ENCODE data around the gene SIX6. TPM values are rescaled to one million over a fixed set of nuclear protein-coding genes. Genes with fewer than 3 reads are reported as not detected.

Gene SIX6
- total and polyA plus RNA-seq, 2 of the 13 experiments (the other 11 are each of a cell fraction or from before 2014, with no cell fraction given) = not detected

DNA sequence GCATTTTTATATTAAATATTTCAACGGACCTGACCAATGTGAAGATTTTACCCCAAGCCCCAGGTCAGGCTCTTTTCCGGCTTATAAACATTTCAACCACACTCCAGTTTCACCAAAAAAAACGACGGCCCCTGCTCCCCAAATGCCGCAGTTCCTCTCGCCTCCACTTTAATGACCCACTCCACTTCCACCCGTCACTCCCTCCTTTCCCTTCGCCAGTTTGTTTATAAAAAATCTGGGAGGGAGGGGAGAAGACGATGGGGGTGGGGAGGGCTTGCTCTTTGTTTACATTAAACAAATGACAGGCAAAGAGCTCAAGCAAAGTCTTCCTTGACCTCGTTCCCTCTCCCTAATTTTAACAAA, 5.4 kb downstream of the SIX6 start:
- Histone ChIP-seq H3K27me3 (ENCODE audit: control insufficient read depth in 1 of 2, insufficient read depth in 2 of 2, low read length in 2 of 2) (peaks cover 0 to 44% of the 10 kb centered on the region in 2 experiments; a peak in 4 of 5 replicates), H3K4me1 (ENCODE audit: insufficient read depth, low read length) (no peaks in the 10 kb centered on the region), H3K4me2 (ENCODE audit: low read depth, low read length) (peak overlapping the region; percentile 78), H3K79me2 (ENCODE audit: insufficient read depth, low read length) (no peaks in the 10 kb centered on the region), H3K9me3 (ENCODE audit: low read length) (no peaks in the 10 kb centered on the region), H3K36me3 (replicated peaks in 1 of 2; ENCODE audit: control insufficient read depth in 1 of 2, insufficient read depth in 2 of 2, low read length in 2 of 2) (no peaks in the 10 kb centered on the region), H4K20me1 (ENCODE audit: insufficient read depth, low read length) (no peaks in the 10 kb centered on the region), H3K27ac (ENCODE audit: extremely low read length, insufficient read depth, low read length) (no peak overlapping the region), H3K9ac (ENCODE audit: insufficient read depth, low read depth, low read length) (no peak overlapping the region), H2AFZ (ENCODE audit: low read length) (no peak overlapping the region), H3K4me3 (replicated peaks in 1 of 3; ENCODE audit: insufficient read depth in 1 of 3, low read depth in 2 of 3, low read length in 3 of 3) (peak overlapping the region; percentile 51 to 74 (median 69))
- ATAC-seq (no peak), FAIRE-seq (no peak), DNase-seq (ENCODE audit: low spot score) (no peak)
- no TSS peak for BruUV-seq (replicated peaks)
- WGBS (ENCODE audit: low lambda C conversion rate) = 3% methylated on average over 10 of the region's 10 CpGs
- CTCF ChIA-PET (ENCODE audit: low intra/inter-chr PET ratio, low total read pairs) = interaction anchor here (1.3 kb wide), 1 partner anchor 164 kb away, joined by 4 read pairs; no protein-coding TSS in a partner anchor
- no peak for TF ChIP-seq ZNF549 (CRISPR knock-in tag; IDR thresholded peaks at IDR 0.05)
- TF ChIP-seq CBX2 (IDR thresholded peaks at IDR 0.05; ENCODE audit: low read depth, low read length) = 0 out of 2 replicates have a peak, but pooled peaks have one; percentile 9
- TF ChIP-seq CBX2 (CRISPR knock-in tag; IDR thresholded peaks at IDR 0.05; ENCODE audit: low read depth) = no peak
- TF ChIP-seq SPEN (CRISPR knock-in tag; IDR thresholded peaks at IDR 0.05; ENCODE audit: low read depth) = no peak
- TF ChIP-seq EED (CRISPR knock-in tag; IDR thresholded peaks at IDR 0.05) = no peak
- no peak for TF ChIP-seq ATM (IDR thresholded peaks at IDR 0.05; ENCODE audit: borderline replicate concordance)
- in situ Hi-C loops (cut with HindIII; ENCODE audit: extremely low pct_ligation_motif_present, low pct_unique_long_range_greater_than_20kb) = no loop called here
- POLR2A ChIA-PET = no interaction called here
- intact Hi-C loops (cut with micrococcal nuclease; ENCODE audit: unreplicated experiment) = no loop called here

DNA sequence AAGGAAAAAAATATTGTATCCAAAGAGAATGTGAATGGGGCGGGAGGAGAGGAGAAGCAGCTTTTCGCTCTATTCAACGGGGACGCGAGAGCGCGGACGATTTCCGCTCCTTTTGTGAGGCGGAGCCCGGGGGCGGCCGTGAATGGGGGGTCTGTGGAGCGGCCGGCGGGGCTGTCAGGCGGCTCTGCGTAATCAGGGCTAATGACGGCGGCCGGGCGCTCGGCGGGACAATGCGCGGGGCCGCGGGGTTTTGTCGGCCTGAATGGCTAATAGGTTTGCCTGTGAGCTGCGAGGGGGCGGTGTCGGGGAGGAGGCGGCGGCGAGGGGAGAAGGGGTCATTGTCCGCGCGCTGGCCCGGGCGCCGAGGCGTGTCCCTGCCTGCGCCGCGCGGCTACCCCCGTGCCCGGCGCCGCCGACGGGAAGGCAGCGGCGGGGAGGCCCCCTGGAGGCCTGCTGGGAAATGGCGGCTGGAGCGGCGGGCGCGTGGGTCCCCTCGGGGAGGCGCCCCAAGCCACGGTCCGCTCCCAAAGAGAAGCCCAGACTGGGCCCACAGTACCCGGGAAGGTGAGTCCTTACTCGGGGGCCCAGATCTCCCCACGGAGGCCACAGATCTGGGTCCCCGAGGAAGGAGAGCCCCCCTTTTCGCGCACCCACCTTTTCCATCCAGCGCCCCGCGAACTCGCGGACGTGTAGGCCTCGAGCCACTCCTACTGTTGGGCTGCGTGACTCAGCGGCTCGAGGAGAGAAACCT, 6.0 kb downstream of the SIX6 start:
- Histone ChIP-seq H3K4me3 (replicated peaks in 1 of 3; ENCODE audit: insufficient read depth in 1 of 3, low read depth in 2 of 3, low read length in 3 of 3) (peak overlapping the region; percentile 51 to 74 (median 69)), H3K79me2 (ENCODE audit: insufficient read depth, low read length) (no peaks in the 10 kb centered on the region), H3K9ac (ENCODE audit: insufficient read depth, low read depth, low read length) (no peak overlapping the region), H2AFZ (ENCODE audit: low read length) (no peak overlapping the region), H3K4me2 (ENCODE audit: low read depth, low read length) (peak overlapping the region; percentile 78), H3K36me3 (replicated peaks in 1 of 2; ENCODE audit: control insufficient read depth in 1 of 2, insufficient read depth in 2 of 2, low read length in 2 of 2) (no peaks in the 10 kb centered on the region), H3K9me3 (ENCODE audit: low read length) (no peaks in the 10 kb centered on the region), H3K27me3 (ENCODE audit: control insufficient read depth in 1 of 2, insufficient read depth in 2 of 2, low read length in 2 of 2) (peaks cover 0 to 43% of the 10 kb centered on the region in 2 experiments; a peak in 4 of 5 replicates), H4K20me1 (ENCODE audit: insufficient read depth, low read length) (no peaks in the 10 kb centered on the region), H3K27ac (ENCODE audit: extremely low read length, insufficient read depth, low read length) (no peak overlapping the region), H3K4me1 (ENCODE audit: insufficient read depth, low read length) (no peaks in the 10 kb centered on the region)
- POLR2A ChIA-PET = no interaction called here
- no peak for FAIRE-seq
- in situ Hi-C loops (cut with HindIII; ENCODE audit: extremely low pct_ligation_motif_present, low pct_unique_long_range_greater_than_20kb) = no loop called here
- peak; percentile 99 for ATAC-seq
- WGBS (ENCODE audit: low lambda C conversion rate) = 34% methylated on average over 26 of the region's 79 CpGs
- intact Hi-C loops (cut with micrococcal nuclease; ENCODE audit: unreplicated experiment) = no loop called here
- no TSS peak for BruUV-seq (replicated peaks)
- CTCF ChIA-PET (ENCODE audit: low intra/inter-chr PET ratio, low total read pairs) = interaction anchor here (1.3 kb wide), 1 partner anchor 165 kb away, joined by 4 read pairs; no protein-coding TSS in a partner anchor
- DNase-seq (ENCODE audit: low spot score) = peak; percentile 41
- TF ChIP-seq ZNF605 (CRISPR knock-in tag; IDR thresholded peaks at IDR 0.05) = no peak
- TF ChIP-seq NBN (conservative IDR thresholded peaks at IDR 0.05) = no peak
- no peak for TF ChIP-seq HNF4G (IDR thresholded peaks at IDR 0.05; ENCODE audit: borderline replicate concordance, low read depth, low read length)
- 0 out of 2 replicates have a peak, but pooled peaks have one; percentile 22 for TF ChIP-seq HNF4G (CRISPR knock-in tag; IDR thresholded peaks at IDR 0.05; ENCODE audit: borderline replicate concordance, low read depth)
- no peak for TF ChIP-seq HOXD1 (CRISPR knock-in tag; IDR thresholded peaks at IDR 0.05)
- 0 out of 2 replicates have a peak, but pooled peaks have one; percentile 27 for TF ChIP-seq SATB2 (CRISPR knock-in tag; IDR thresholded peaks at IDR 0.05)
- TF ChIP-seq HNRNPK (IDR thresholded peaks at IDR 0.05; ENCODE audit: low read depth, low read length, poor library complexity, severe bottlenecking) = no peak
- no peak for TF ChIP-seq NCOA2 (CRISPR knock-in tag; IDR thresholded peaks at IDR 0.05)
- TF ChIP-seq PATZ1 (CRISPR knock-in tag; IDR thresholded peaks at IDR 0.05) = peak; percentile 56; the same call in 1 of the 2 replicates
- 0 out of 2 replicates have a peak, but pooled peaks have one; percentile 28 for TF ChIP-seq ZNF441 (CRISPR knock-in tag; IDR thresholded peaks at IDR 0.05; ENCODE audit: borderline replicate concordance)
- TF ChIP-seq MYC (CRISPR knock-in tag; IDR thresholded peaks at IDR 0.05; ENCODE audit: borderline replicate concordance) = peak; percentile 39; the same call in 1 of the 2 replicates
- TF ChIP-seq SP5 (CRISPR knock-in tag; IDR thresholded peaks at IDR 0.05; ENCODE audit: borderline replicate concordance, low read depth) = no peak
